ENCODE measurements around the gene PFKL. TPM values are rescaled to one million over a fixed set of nuclear protein-coding genes. Genes with fewer than 3 reads are reported as not detected.
"Not testable (repeated sequence)": the region's sequence is repeated elsewhere in the genome, so short reads cannot be mapped to it uniquely, and the experiment has no call there.

Gene PFKL
- total RNA-seq, 1 donor from 2014 or later: 66.6 TPM

- DNase-seq (ENCODE audit: low spot score): no peak
- TF ChIP-seq, protein P1, sequence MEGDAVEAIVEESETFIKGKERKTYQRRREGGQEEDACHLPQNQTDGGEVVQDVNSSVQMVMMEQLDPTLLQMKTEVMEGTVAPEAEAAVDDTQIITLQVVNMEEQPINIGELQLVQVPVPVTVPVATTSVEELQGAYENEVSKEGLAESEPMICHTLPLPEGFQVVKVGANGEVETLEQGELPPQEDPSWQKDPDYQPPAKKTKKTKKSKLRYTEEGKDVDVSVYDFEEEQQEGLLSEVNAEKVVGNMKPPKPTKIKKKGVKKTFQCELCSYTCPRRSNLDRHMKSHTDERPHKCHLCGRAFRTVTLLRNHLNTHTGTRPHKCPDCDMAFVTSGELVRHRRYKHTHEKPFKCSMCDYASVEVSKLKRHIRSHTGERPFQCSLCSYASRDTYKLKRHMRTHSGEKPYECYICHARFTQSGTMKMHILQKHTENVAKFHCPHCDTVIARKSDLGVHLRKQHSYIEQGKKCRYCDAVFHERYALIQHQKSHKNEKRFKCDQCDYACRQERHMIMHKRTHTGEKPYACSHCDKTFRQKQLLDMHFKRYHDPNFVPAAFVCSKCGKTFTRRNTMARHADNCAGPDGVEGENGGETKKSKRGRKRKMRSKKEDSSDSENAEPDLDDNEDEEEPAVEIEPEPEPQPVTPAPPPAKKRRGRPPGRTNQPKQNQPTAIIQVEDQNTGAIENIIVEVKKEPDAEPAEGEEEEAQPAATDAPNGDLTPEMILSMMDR (IDR thresholded peaks at IDR 0.05; ENCODE audit: unreplicated experiment): no peak
- peaks cover 1% of the 10 kb centered on the region for H3K27me3 Mint-ChIP-seq (ENCODE audit: unreplicated experiment)
- H3K4me1 Mint-ChIP-seq (ENCODE audit: unreplicated experiment): peaks cover 4% of the 10 kb centered on the region
- no peaks in the 10 kb centered on the region for H3K36me3 Mint-ChIP-seq (ENCODE audit: low read depth, unreplicated experiment)
- peak overlapping the region; percentile 88 for H3K4me3 Mint-ChIP-seq (ENCODE audit: unreplicated experiment)
- no peaks in the 10 kb centered on the region for H3K9me3 Mint-ChIP-seq (ENCODE audit: unreplicated experiment)
- H3K27ac Mint-ChIP-seq (ENCODE audit: unreplicated experiment): no peak overlapping the region
Measured at GRCh38 chr21:44299085-44299457, 782 bp upstream of the PFKL start.

DNA sequence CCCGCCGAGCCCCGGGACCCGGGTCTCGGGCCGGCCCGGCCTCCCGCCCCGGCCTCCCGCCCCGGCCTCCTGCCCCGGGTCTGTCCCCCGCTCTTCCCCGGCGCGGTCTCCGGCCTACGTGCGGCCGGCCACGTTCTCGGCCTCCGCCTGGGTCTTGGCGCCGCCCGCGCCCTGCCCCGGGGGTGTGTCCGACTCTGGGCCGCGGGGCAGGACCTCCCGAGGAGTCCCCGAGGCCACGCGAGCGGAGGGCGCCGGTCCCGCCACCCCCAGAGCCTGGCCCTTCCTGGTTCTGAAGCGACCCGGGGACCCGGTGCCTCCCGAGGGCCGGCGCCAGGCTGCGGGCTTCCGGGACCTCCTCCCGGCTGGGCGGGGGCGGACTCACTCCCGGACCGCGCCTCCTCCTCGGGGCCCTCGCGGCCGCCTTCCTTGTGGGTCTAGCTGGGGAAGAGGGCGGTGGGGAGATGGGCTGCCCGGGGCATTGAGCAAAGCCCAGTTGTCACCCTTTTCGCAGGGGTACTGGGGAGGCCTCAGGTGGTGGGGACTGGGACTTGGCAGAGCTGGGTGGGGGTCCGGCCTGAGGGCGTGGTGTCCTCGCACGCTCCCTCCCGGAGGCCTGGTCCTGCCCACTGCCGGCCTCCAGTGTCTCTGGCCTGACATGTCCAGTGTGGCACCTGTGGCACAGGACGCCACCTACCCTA, 558 bp downstream of the PFKL start:
- Mint-ChIP-seq H3K27me3 (ENCODE audit: unreplicated experiment) (peaks cover 5% of the 10 kb centered on the region), H3K27ac (ENCODE audit: unreplicated experiment) (no peak overlapping the region), H3K4me3 (ENCODE audit: unreplicated experiment) (peak overlapping the region; percentile 73), H3K4me1 (ENCODE audit: unreplicated experiment) (peaks cover 9% of the 10 kb centered on the region), H3K9me3 (ENCODE audit: unreplicated experiment) (no peaks in the 10 kb centered on the region), H3K36me3 (ENCODE audit: low read depth, unreplicated experiment) (no peaks in the 10 kb centered on the region)
- TF ChIP-seq, protein P1 (IDR thresholded peaks at IDR 0.05; ENCODE audit: unreplicated experiment): no peak
- DNase-seq (ENCODE audit: low spot score): peak; percentile 57

GRCh38 chr21:44301141-44301540, 1.3 kb downstream of the PFKL start:
- H3K36me3 Mint-ChIP-seq (ENCODE audit: low read depth, unreplicated experiment): no peaks in the 10 kb centered on the region
- DNase-seq (ENCODE audit: low spot score): no peak
- H3K27ac Mint-ChIP-seq (ENCODE audit: unreplicated experiment): no peak overlapping the region
- peaks cover 5% of the 10 kb centered on the region for H3K27me3 Mint-ChIP-seq (ENCODE audit: unreplicated experiment)
- TF ChIP-seq, protein P1 (IDR thresholded peaks at IDR 0.05; ENCODE audit: unreplicated experiment): no peak
- peaks cover 9% of the 10 kb centered on the region for H3K4me1 Mint-ChIP-seq (ENCODE audit: unreplicated experiment)
- H3K9me3 Mint-ChIP-seq (ENCODE audit: unreplicated experiment): no peaks in the 10 kb centered on the region
- H3K4me3 Mint-ChIP-seq (ENCODE audit: unreplicated experiment): no peak overlapping the region

DNA sequence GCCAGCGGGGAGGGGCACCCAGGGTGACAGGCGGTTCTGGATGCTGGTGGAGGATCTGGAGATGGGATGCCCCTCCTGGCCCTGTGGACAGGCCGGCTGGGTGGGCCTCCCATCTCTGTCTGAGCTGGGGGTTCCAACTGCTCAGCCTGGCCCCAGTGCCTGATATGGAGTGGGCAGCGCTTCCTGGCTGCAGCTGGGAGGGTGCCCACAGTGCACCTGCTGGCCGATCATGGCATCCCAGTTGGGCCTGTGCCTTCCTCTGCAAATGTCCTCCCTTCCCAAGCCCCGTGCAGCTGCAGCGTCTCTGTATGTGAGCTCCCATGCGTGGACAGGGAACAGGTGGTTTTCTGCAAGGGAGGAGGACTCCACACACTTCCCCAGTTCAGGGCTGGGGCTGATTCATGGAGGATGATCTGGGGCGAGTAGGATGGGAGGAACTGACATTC, 2.1 kb downstream of the PFKL start:
- Mint-ChIP-seq H3K36me3 (ENCODE audit: low read depth, unreplicated experiment) (no peaks in the 10 kb centered on the region), H3K4me3 (ENCODE audit: unreplicated experiment) (no peak overlapping the region), H3K27me3 (ENCODE audit: unreplicated experiment) (peaks cover 5% of the 10 kb centered on the region), H3K9me3 (ENCODE audit: unreplicated experiment) (no peaks in the 10 kb centered on the region), H3K4me1 (ENCODE audit: unreplicated experiment) (peaks cover 9% of the 10 kb centered on the region), H3K27ac (ENCODE audit: unreplicated experiment) (no peak overlapping the region)
- no peak for DNase-seq (ENCODE audit: low spot score)
- TF ChIP-seq, protein P1 (IDR thresholded peaks at IDR 0.05; ENCODE audit: unreplicated experiment): peak; percentile 16

GRCh38 chr21:44302573-44303401, 2.9 kb downstream of the PFKL start:
- H3K4me1 Mint-ChIP-seq (ENCODE audit: unreplicated experiment); H3K9me3 Mint-ChIP-seq (ENCODE audit: unreplicated experiment); H3K4me3 Mint-ChIP-seq (ENCODE audit: unreplicated experiment); H3K27ac Mint-ChIP-seq (ENCODE audit: unreplicated experiment); H3K27me3 Mint-ChIP-seq (ENCODE audit: unreplicated experiment); DNase-seq (ENCODE audit: low spot score); H3K36me3 Mint-ChIP-seq (ENCODE audit: low read depth, unreplicated experiment): not testable (repeated sequence)
